SKM-1 treated with dmso at 0.1 percent for 144 hours (cell line): Measurements from ENCODE around the gene CPNE4.

Source experiments
- DNase-seq: peaks from one replicate; lab custom pipeline; 2025; ENCODE audit not compliant: unreplicated experiment; lab: John Stamatoyannopoulos, UW

CPNE4 gene

GRCh38 chr3:131612745-131613144 lies 422.1 kb downstream of the CPNE4 start:
- DNase-seq, result no peak

- no peak for DNase-seq
Observed at GRCh38 chr3:131610174-131610573, 424.6 kb downstream of the CPNE4 start.

GRCh38 chr3:131608741-131609140 lies 426.1 kb downstream of the CPNE4 start:
- DNase-seq, result no peak

DNA sequence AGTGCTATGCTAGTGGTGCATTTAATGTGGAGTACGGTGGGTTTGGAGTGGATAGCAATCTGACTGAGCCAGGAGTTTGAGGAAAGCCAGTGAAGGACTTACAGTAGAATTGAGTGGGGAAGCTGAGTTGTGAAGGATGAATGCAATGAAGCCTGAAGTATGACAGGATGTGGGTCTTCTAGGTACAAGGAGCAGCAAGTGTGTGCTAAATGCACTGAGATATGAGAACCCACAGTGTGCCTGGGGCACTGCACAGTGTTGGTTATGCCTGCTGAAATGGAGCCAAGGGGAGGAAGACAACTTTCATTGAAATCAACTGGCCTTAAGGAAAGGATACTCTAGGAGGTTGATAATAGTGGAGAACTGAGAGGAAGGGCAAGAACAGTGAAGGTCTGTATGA lies 426.5 kb downstream of the CPNE4 start:
- no peak for DNase-seq

DNA sequence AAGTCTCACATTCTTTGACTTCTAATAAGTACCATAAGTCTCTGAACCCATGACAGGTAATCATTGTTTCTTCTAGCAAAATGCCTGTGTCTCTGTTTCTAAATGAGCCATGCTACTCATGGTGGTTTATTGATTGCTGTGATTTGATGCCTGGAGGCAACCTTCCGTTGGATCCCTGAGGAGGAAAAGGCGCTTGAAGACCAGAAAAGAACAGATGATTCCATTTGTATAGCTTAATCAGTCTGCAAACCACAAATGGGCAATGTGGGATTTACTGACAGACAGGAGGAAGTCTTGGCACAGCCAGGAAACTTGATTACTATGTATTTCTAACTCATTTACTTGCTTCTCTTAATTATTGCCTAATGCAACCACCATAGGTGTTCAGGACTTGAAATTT lies 428.9 kb downstream of the CPNE4 start:
- DNase-seq, result no peak

GRCh38 chr3:131602011-131602779 lies 432.6 kb downstream of the CPNE4 start:
- no peak for DNase-seq

- DNase-seq, result no peak
Observed at GRCh38 chr3:131597816-131598215, 437.0 kb downstream of the CPNE4 start.

DNA sequence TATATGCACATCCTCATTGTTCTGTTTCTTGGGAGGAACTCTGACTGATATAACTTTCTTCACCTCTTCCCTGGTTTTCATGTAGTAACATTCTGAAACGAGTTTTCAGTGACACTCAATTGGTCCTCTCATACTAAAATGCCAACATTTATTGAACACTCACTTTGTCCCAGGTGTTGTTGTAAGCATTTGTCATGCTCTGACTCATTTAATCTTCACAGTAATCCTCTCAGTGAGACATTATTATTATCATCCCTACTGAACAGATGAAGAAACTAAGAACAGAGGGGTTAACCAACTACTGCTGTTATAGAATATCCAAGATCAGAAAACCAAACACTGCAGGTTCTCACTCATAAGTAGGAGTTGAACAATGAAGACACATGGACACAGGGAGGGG lies 437.9 kb downstream of the CPNE4 start:
- DNase-seq, result no peak

- DNase-seq, result no peak
Observed at GRCh38 chr3:131591394-131592014, 443.3 kb downstream of the CPNE4 start.

DNA sequence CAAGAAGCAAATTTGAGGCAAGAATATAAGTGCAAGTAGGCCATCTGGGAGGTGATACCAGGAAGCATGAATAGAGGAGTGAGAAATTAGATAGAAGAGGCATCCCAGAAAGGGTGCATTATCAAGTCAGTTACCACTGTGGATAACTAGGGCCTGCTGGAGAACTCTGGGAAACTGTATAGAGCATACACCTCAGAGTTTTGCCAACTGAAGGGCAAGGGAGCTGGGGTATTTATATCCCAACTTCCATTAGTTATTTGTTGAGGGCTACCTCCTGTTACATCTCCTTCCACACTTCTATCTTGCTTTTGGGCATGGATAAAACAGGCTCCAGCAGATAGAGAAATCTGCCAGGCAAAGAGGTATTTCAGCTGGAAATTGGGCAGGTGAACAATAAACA lies 448.5 kb downstream of the CPNE4 start:
- DNase-seq, result no peak

DNA sequence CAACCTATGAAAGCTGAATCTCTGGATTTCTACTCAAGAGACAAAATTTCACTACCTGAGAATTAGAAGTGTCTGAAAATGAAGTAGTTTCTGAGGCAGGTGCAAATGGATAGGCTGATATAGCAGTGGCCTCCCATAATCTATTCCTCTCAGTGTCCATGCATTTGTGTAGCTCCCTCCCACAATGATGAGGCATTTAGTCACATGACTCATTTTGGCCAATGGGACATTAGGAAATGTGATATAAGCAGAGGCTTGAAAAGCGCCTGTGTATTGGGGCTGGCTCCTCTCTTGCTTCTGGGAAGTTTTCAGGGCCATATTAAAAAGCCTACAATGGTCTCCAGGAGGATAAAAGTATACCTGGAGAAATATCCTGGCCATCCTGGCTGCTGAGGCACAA lies 452.4 kb downstream of the CPNE4 start:
- DNase-seq, result no peak

DNA sequence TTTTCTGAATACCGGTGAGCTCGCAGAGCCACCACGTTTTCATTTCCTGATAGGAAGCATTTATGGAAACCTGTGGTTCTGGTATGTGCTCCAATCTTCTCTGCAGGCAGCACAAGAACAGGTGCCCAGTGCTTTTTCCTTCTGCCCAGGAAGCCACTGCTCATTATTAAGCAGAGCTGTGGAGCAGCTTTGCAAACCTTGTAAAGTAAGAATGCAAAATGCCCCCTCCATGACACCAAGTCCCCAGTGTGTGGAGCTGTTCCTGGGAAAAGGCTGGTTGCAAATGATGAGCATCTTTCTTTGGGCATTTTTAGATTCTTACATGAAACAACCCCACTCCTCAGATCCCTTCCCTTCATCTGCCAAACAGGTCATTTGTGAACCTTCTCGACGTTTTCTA lies 466.4 kb downstream of the CPNE4 start:
- no peak for DNase-seq

- no peak for DNase-seq
Observed at GRCh38 chr3:131564812-131565211, 470.0 kb downstream of the CPNE4 start.

- no peak for DNase-seq
Observed at GRCh38 chr3:131561511-131561910, 473.3 kb downstream of the CPNE4 start.

DNA sequence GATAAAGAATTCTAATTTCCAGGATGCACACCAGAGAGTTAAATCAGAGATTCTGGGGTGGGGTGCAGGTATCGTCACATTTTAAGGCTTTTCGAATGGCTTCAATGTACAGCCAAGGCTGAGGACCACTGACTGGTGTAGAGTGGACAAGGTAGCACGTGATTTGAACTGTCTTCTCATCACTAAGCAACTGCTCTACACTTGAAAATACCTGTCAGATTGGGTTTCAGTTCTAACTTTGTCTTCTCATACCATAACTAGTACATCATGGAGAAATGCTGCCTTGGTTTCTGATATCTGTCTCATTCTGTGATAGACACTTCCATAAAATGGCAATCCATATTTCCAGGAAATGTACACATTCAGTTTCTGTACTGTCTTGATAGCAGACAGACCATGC lies 474.0 kb downstream of the CPNE4 start:
- no peak for DNase-seq

- DNase-seq, result no peak
Observed at GRCh38 chr3:131555456-131555855, 479.4 kb downstream of the CPNE4 start.

GRCh38 chr3:131553495-131554247 lies 481.1 kb downstream of the CPNE4 start:
- no peak for DNase-seq

DNA sequence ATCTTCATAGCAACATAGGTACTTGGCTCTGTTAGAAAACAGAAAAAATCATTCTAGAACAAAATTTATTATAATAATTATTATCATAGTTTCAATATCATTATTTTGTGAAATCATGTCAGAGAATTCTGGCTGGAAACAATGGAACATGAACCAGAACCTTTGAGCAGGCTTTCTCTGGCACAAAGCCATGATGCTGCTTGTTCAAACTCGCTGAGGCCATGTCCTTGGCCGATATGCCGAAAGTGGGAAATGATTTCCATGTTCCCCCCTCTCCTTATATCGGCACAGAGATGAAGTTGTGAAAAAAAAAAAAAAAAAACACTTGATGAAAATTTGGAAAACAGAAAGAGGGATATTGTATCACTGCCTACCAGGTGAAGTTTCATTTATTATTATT lies 483.1 kb downstream of the CPNE4 start:
- DNase-seq, result no peak

DNA sequence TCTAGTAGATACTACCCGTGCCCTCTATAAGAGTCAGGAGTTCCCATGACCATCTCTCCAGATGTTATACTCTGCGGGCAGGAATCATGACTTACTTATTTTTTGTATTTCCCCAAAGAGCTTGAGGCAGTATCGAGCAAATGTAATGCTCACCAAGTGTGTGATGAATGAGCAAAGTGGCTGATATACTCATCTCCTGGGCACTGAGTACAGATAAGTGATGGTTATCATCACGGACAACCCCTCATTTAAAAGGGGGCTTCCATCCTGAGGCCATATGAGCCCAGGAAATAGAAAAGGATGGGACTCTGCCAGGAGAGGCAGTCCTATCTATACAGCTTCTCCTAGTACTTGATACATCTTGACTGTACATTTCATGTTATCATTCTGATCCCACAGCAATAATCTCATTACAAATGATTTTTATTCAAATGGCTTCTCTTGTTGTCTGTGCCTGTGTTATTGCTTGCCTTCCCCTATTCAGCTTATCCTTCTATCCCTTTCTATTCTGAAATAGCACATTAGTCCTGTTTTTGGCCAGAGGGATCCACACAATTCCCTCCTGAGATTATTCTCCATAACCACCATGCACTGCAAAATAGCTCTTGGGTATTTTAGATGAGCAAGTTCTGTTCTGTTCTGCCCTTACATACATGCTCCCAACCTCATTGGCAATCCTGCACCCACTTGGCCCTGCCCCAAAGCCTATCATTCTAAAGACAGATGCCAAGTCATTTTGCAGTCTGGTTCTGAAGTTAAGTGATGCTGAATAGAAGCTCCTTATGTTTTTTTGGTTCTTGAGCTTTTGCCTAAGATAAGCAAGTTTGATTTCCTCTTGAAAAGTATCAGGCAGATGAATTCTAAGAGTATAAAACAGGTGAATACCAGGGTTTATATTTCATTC lies 484.0 kb downstream of the CPNE4 start:
- DNase-seq, result no peak

DNA sequence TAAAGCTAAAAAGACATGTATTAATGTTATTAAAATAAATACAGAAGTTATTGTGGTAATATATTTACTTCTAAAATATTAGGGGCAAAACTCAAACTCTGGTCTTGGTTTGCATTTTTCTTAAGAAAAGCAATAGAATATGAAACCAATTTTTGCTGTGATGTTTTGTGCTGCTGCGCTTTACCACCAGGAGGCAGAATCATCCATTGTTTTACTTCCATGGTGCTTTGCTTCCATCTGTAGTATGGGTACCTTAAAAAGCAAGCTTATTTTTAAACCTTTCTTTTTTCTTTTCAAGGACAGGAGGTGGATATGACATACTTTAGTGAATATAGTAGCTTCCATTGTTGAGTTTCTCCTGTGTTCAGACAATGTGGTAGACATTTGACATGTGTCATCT lies 485.5 kb downstream of the CPNE4 start:
- no peak for DNase-seq

DNA sequence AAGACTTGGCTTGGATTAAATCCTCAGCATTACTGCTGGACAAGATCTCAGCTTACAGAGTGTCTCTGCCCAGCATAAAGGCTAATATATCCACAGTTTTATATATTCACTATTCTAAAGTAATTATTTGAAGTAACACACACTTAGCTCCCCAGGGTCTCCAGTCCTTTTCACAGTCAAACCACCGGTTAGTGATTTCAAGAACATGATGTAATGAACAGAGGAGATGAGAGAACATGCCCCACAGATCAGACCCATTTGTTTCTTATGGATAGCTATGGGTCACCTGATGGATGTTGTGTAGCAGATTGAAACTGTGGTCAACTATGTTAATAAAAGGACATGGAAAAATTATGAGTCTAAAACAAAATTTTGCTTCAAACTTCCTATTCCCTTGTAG lies 487.2 kb downstream of the CPNE4 start:
- no peak for DNase-seq
